Ovary (tissue), 9 donors: ENCODE results near the gene MED12. TPM values are rescaled to one million over a fixed set of nuclear protein-coding genes. Genes with fewer than 3 reads are reported as not detected.

Experiments
- DNase-seq, 5 donors: peaks; one replicate each; pipeline ENCODE4 v3.0.0-alpha.2; 2019 to 2020
- H3K27ac ChIP-seq, 2 donors: fragments of 200-600 bp; one replicate each; pipeline versions ENCODE4 v1.5.1 to v1.8.0; 2019 to 2022
- H3K27me3 ChIP-seq: fragments of 200-600 bp; one replicate; pipeline ENCODE4 v1.8.0; 2022
- H3K36me3 ChIP-seq: fragments of 200-600 bp; sonication (generic); one replicate; pipeline ENCODE4 v1.5.1; 2019
- H3K4me1 ChIP-seq: one replicate; pipeline ENCODE4 v1.8.1; 2013; ENCODE audit warnings: mild to moderate bottlenecking, moderate library complexity; ENCODE audit not compliant: insufficient read depth
- H3K4me3 ChIP-seq: fragments of 200-600 bp; sonication (generic); one replicate; pipeline ENCODE4 v1.5.1; 2017
- H3K9me3 ChIP-seq, 2 donors: fragments of 200-600 bp in 1 of 2; sonication (generic) in 1 of 2; one replicate each; pipeline versions ENCODE4 v1.5.1 to v1.8.1; 2013 to 2019; ENCODE audit warnings: mild to moderate bottlenecking in 1 of 2, moderate library complexity in 1 of 2
- CTCF ChIP-seq, 3 donors: fragments of 450-650 bp in 2 of 3; fragments of 200-600 bp in 1 of 3; IDR thresholded peaks; one replicate each; pipeline versions ENCODE4 v1.5.1 to v1.8.0; 2016 to 2022; ENCODE audit warnings: antibody characterized with exemption in 3 of 3, mild to moderate bottlenecking in 1 of 3
- EP300 ChIP-seq: sonication (generic); formaldehyde crosslinking; IDR thresholded peaks from one replicate; pipeline ENCODE4 v1.6.1; 2017; ENCODE audit warnings: antibody characterized with exemption
- POLR2A ChIP-seq: fragments of 450-650 bp; IDR thresholded peaks from one replicate; pipeline ENCODE4 v1.6.1; 2017; ENCODE audit warnings: antibody characterized with exemption, mild to moderate bottlenecking, moderate library complexity
- WGBS, 3 donors: extraction: QIAGEN DNeasy Blood & Tissue Kit in 1 of 3; methylation state at CpG; one replicate each; pipeline versions ENCODE4 v1.1.5 to v1.1.7; 2013 to 2017; 5-methylcytosine and 5-hydroxymethylcytosine counted together
- intact Hi-C, 4 donors: fragments of 100-400 bp; cut with DNase I; formaldehyde crosslinking; loops; one replicate each; pipeline versions ENCODE4 v1.11.0 to v1.15.1; 2022 to 2023
- polyA plus RNA-seq, 2 donors: library from polyadenylated mRNA; stranded (reverse); fragments of 200-250 nt in 1 of 2; fragments of 350-450 nt in 1 of 2; fragmentation: Illumina TruSeq in 1 of 2; extraction: RNeasy Lipid Tissue Mini Kit (QIAGEN cat#74804) in 1 of 2; gene quantifications; one replicate each; pipeline ENCODE4 v1.2.3, GENCODE V29; 2013 to 2014
- total RNA-seq, 7 donors: library from RNA; depleted of rRNA in 2 of 7; stranded (reverse); fragments of >200 nt in 2 of 7; fragmentation: NEBNext Ultra II Directional in 3 of 7; extraction: Animal tissue kit (Norgen Biotek cat#: 25700) in 3 of 7; gene quantifications; one replicate each; pipeline versions ENCODE4 v1.1.0 to v1.2.4, GENCODE V29; 2016 to 2023
- donor health status: DM: no; HTN: no; CAD: no; lungs with moderate emphysema.
- donor health status: DM: no; HTN: no; CAD: no.
- donor health status: Bipolar disorder and iron deficiency.
- donor health status: DM: yes; HTN: yes; CAD: no.
- donor health status: DM: no; HTN: no; CAD: no.
- donor health status: DM: yes; HTN: yes; CAD: no.

MED12 gene
- total and polyA plus RNA-seq, 9 donors = 27.8 to 68.4 (median 52.2) TPM

GRCh38 chrX:71148278-71148663, 29.9 kb downstream of the MED12 start:
- no peaks in the 10 kb centered on the region for H3K27me3 ChIP-seq
- H3K4me1 ChIP-seq = no peaks in the 10 kb centered on the region
- H3K27ac ChIP-seq = no peak overlapping the region

GRCh38 chrX:71151366-71151765, 33.0 kb downstream of the MED12 start:
- Histone ChIP-seq H3K36me3 (no peaks in the 10 kb centered on the region), H3K27ac (no peak overlapping the region), H3K27me3 (no peaks in the 10 kb centered on the region), H3K4me3 (no peak overlapping the region), H3K4me1 (no peaks in the 10 kb centered on the region), H3K9me3 (no peaks in the 10 kb centered on the region)
- TF ChIP-seq CTCF (IDR thresholded peaks at IDR 0.05) (no peak), POLR2A (no peak), EP300 (no peak)
- no peak for DNase-seq
- intact Hi-C loops = no loop called here
- WGBS, 3 donors = 66 to 83% (median 69%) methylated on average over 7 of the region's 7 CpGs

More at GRCh38 chrX:71148278-71148663, 29.9 kb downstream of the MED12 start:
- Histone ChIP-seq H3K9me3 (no peaks in the 10 kb centered on the region), H3K36me3 (no peaks in the 10 kb centered on the region), H3K4me3 (no peak overlapping the region)
- intact Hi-C loops = no loop called here
- 75 to 88% (median 79%) methylated on average over 8 of the region's 8 CpGs for WGBS, 3 donors
- no peak for DNase-seq
- TF ChIP-seq EP300 (no peak), CTCF (IDR thresholded peaks at IDR 0.05) (no peak), POLR2A (no peak)

GRCh38 chrX:71154196-71154595, 35.8 kb downstream of the MED12 start:
- TF ChIP-seq CTCF (IDR thresholded peaks at IDR 0.05) (no peak), POLR2A (no peak), EP300 (no peak)
- WGBS, 3 donors = 75 to 82% (median 76%) methylated on average over 7 of the region's 7 CpGs
- Histone ChIP-seq H3K36me3 (no peaks in the 10 kb centered on the region), H3K4me3 (no peak overlapping the region), H3K27me3 (no peaks in the 10 kb centered on the region), H3K4me1 (no peaks in the 10 kb centered on the region), H3K27ac (no peak overlapping the region), H3K9me3 (no peaks in the 10 kb centered on the region)
- peak in 1 of 5 donors; percentile 21 for DNase-seq
- intact Hi-C loops = no loop called here

- 45 to 54% (median 52%) methylated on average over 3 of the region's 3 CpGs for WGBS, 3 donors
- H3K27me3 ChIP-seq = no peaks in the 10 kb centered on the region
- H3K4me3 ChIP-seq = no peak overlapping the region
- intact Hi-C loops = no loop called here
- no peaks in the 10 kb centered on the region for H3K9me3 ChIP-seq
- no peak for TF ChIP-seq EP300
- no peaks in the 10 kb centered on the region for H3K36me3 ChIP-seq
- no peaks in the 10 kb centered on the region for H3K4me1 ChIP-seq
- no peak overlapping the region for H3K27ac ChIP-seq
- DNase-seq = no peak
Measured at GRCh38 chrX:71154641-71155040, 36.2 kb downstream of the MED12 start.

- no peak overlapping the region for H3K4me3 ChIP-seq
- H3K9me3 ChIP-seq = no peaks in the 10 kb centered on the region
- WGBS, 3 donors = 81 to 88% (median 82%) methylated on average over 6 of the region's 6 CpGs
- no peak overlapping the region for H3K27ac ChIP-seq
- no peaks in the 10 kb centered on the region for H3K27me3 ChIP-seq
- H3K36me3 ChIP-seq = no peaks in the 10 kb centered on the region
- TF ChIP-seq CTCF (IDR thresholded peaks at IDR 0.05) (no peak), EP300 (no peak), POLR2A (no peak)
- intact Hi-C loops = no loop called here
- H3K4me1 ChIP-seq = no peaks in the 10 kb centered on the region
- DNase-seq = no peak
Measured at GRCh38 chrX:71158603-71159002, 40.2 kb downstream of the MED12 start.
